ENCODE data around the gene ZHX3.

ZHX3 gene

GRCh38 chr20:41223112-41223511, 94.4 kb downstream of the ZHX3 start:
- Histone ChIP-seq H3K9me2 (replicated peaks; ENCODE audit: low read depth, low read length) (no peaks in the 10 kb centered on the region), H3K9ac (ENCODE audit: low read depth, low read length, poor library complexity, severe bottlenecking) (no peak overlapping the region), H3K27me3 (ENCODE audit: insufficient read depth, low read length, poor library complexity, severe bottlenecking) (no peaks in the 10 kb centered on the region), H2AFZ (ENCODE audit: low read length) (no peak overlapping the region), H3K4me1 (ENCODE audit: insufficient read depth, low read length, poor library complexity, severe bottlenecking) (peaks cover 37% of the 10 kb centered on the region), H3K79me2 (ENCODE audit: insufficient read depth, low read length) (no peaks in the 10 kb centered on the region), H3K9me3 (ENCODE audit: insufficient read depth, low read depth, low read length) (no peaks in the 10 kb centered on the region), H3K4me2 (ENCODE audit: low read depth, low read length, poor library complexity, severe bottlenecking) (no peak overlapping the region), H3F3A (ENCODE audit: low read depth) (no peaks in the 10 kb centered on the region), H4K20me1 (ENCODE audit: insufficient read depth, low read length, poor library complexity, severe bottlenecking) (no peaks in the 10 kb centered on the region), H3K4me3 (ENCODE audit: low read length, poor library complexity, severe bottlenecking) (no peak overlapping the region), H3K36me3 (ENCODE audit: insufficient read depth, low read length) (no peaks in the 10 kb centered on the region)
- no peak for TF ChIP-seq CTCF (conservative IDR thresholded peaks at IDR 0.05; ENCODE audit: low read length)
- TF ChIP-seq EZH2phosphoT487 (IDR thresholded peaks at IDR 0.05; ENCODE audit: borderline replicate concordance): no peak

- Histone ChIP-seq H3K79me2 (ENCODE audit: insufficient read depth, low read length) (no peaks in the 10 kb centered on the region), H3K36me3 (ENCODE audit: insufficient read depth, low read length) (no peaks in the 10 kb centered on the region), H2AFZ (ENCODE audit: low read length) (no peak overlapping the region), H4K20me1 (ENCODE audit: insufficient read depth, low read length, poor library complexity, severe bottlenecking) (no peaks in the 10 kb centered on the region), H3F3A (ENCODE audit: low read depth) (no peaks in the 10 kb centered on the region), H3K4me2 (ENCODE audit: low read depth, low read length, poor library complexity, severe bottlenecking) (no peak overlapping the region), H3K4me1 (ENCODE audit: insufficient read depth, low read length, poor library complexity, severe bottlenecking) (peaks cover 33% of the 10 kb centered on the region), H3K9me3 (ENCODE audit: insufficient read depth, low read depth, low read length) (no peaks in the 10 kb centered on the region), H3K4me3 (ENCODE audit: low read length, poor library complexity, severe bottlenecking) (no peak overlapping the region), H3K9ac (ENCODE audit: low read depth, low read length, poor library complexity, severe bottlenecking) (no peak overlapping the region), H3K27me3 (ENCODE audit: insufficient read depth, low read length, poor library complexity, severe bottlenecking) (no peaks in the 10 kb centered on the region), H3K9me2 (replicated peaks; ENCODE audit: low read depth, low read length) (no peaks in the 10 kb centered on the region)
- TF ChIP-seq CTCF (conservative IDR thresholded peaks at IDR 0.05; ENCODE audit: low read length) (no peak), EZH2phosphoT487 (IDR thresholded peaks at IDR 0.05; ENCODE audit: borderline replicate concordance) (no peak)
These were observed 94.8 kb downstream of the ZHX3 start for GRCh38 chr20:41222703-41223102.

GRCh38 chr20:41222296-41222695, 95.2 kb downstream of the ZHX3 start:
- Histone ChIP-seq H3F3A (ENCODE audit: low read depth) (no peaks in the 10 kb centered on the region), H3K9me3 (ENCODE audit: insufficient read depth, low read depth, low read length) (no peaks in the 10 kb centered on the region), H3K4me2 (ENCODE audit: low read depth, low read length, poor library complexity, severe bottlenecking) (no peak overlapping the region), H2AFZ (ENCODE audit: low read length) (no peak overlapping the region), H4K20me1 (ENCODE audit: insufficient read depth, low read length, poor library complexity, severe bottlenecking) (no peaks in the 10 kb centered on the region), H3K79me2 (ENCODE audit: insufficient read depth, low read length) (no peaks in the 10 kb centered on the region), H3K27me3 (ENCODE audit: insufficient read depth, low read length, poor library complexity, severe bottlenecking) (no peaks in the 10 kb centered on the region), H3K4me1 (ENCODE audit: insufficient read depth, low read length, poor library complexity, severe bottlenecking) (peaks cover 29% of the 10 kb centered on the region), H3K9me2 (replicated peaks; ENCODE audit: low read depth, low read length) (no peaks in the 10 kb centered on the region), H3K4me3 (ENCODE audit: low read length, poor library complexity, severe bottlenecking) (no peak overlapping the region), H3K36me3 (ENCODE audit: insufficient read depth, low read length) (no peaks in the 10 kb centered on the region), H3K9ac (ENCODE audit: low read depth, low read length, poor library complexity, severe bottlenecking) (no peak overlapping the region)
- no peak for TF ChIP-seq EZH2phosphoT487 (IDR thresholded peaks at IDR 0.05; ENCODE audit: borderline replicate concordance)
- no peak for TF ChIP-seq CTCF (conservative IDR thresholded peaks at IDR 0.05; ENCODE audit: low read length)
